ENCODE measurements around the gene SPEF2.

SPEF2 gene

GRCh38 chr5:35647712-35648111 is 30.0 kb downstream of the SPEF2 start:
- no peak for ATAC-seq

DNA sequence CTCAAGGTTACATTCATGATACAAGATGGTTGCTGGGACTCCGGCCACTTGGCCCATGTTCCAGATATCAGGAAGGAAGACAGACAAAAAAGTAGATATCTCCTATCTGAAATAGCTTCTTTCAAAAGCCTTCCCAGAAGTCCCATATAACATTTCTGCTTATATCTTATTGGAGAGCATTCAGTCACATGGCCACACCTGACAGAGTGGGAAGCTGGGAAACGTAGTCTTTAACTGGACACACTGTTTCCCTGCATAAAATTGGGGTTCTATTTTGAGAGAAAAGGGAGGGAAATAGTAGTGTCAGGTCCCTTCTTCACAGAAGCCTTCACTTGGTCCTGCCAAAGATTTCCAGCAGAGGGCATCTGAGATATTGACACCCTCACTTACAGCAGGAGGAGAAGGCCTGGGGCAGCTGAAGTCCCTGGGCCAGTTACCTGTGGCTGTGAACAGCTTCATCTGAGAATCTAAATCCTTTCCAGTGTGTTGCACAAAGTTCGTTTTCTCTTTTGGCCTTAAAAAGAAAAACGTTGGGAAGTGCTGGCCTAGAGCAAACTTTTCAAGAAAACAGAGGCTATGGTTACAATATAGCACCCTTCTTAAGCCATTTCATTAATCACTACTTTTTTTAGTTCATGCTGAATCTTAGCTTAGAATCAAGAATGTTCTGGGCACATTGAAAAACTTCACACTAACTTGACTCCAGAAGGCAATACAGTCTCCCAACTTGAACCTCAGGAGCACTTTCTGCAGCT is 33.5 kb downstream of the SPEF2 start:
- peak; percentile 96 for ATAC-seq
- TF ChIP-seq CSRNP3 (CRISPR knock-in tag; IDR thresholded peaks at IDR 0.05) = no peak
- TF ChIP-seq, protein P1, sequence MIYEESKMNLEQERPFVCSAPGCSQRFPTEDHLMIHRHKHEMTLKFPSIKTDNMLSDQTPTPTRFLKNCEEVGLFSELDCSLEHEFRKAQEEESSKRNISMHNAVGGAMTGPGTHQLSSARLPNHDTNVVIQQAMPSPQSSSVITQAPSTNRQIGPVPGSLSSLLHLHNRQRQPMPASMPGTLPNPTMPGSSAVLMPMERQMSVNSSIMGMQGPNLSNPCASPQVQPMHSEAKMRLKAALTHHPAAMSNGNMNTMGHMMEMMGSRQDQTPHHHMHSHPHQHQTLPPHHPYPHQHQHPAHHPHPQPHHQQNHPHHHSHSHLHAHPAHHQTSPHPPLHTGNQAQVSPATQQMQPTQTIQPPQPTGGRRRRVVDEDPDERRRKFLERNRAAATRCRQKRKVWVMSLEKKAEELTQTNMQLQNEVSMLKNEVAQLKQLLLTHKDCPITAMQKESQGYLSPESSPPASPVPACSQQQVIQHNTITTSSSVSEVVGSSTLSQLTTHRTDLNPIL (CRISPR knock-in tag; IDR thresholded peaks at IDR 0.05; ENCODE audit: low read depth) = no peak
- TF ChIP-seq TCF4 (CRISPR knock-in tag; IDR thresholded peaks at IDR 0.05; ENCODE audit: borderline replicate concordance) = no peak
- no peak for TF ChIP-seq RARB (CRISPR knock-in tag; IDR thresholded peaks at IDR 0.05)
- no peak for TF ChIP-seq ZNF70 (CRISPR knock-in tag; IDR thresholded peaks at IDR 0.05)
- TF ChIP-seq OSR1 (CRISPR knock-in tag; IDR thresholded peaks at IDR 0.05) = no peak
- TF ChIP-seq, protein P2, sequence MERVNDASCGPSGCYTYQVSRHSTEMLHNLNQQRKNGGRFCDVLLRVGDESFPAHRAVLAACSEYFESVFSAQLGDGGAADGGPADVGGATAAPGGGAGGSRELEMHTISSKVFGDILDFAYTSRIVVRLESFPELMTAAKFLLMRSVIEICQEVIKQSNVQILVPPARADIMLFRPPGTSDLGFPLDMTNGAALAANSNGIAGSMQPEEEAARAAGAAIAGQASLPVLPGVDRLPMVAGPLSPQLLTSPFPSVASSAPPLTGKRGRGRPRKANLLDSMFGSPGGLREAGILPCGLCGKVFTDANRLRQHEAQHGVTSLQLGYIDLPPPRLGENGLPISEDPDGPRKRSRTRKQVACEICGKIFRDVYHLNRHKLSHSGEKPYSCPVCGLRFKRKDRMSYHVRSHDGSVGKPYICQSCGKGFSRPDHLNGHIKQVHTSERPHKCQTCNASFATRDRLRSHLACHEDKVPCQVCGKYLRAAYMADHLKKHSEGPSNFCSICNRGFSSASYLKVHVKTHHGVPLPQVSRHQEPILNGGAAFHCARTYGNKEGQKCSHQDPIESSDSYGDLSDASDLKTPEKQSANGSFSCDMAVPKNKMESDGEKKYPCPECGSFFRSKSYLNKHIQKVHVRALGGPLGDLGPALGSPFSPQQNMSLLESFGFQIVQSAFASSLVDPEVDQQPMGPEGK (CRISPR knock-in tag; IDR thresholded peaks at IDR 0.05; ENCODE audit: borderline replicate concordance) = no peak
- no peak for TF ChIP-seq CSDC2 (CRISPR knock-in tag; IDR thresholded peaks at IDR 0.05)

More at GRCh38 chr5:35647712-35648111, 30.0 kb downstream of the SPEF2 start:
- TF ChIP-seq TOX (CRISPR knock-in tag; IDR thresholded peaks at IDR 0.05; ENCODE audit: borderline replicate concordance) (no peak), ARNTL (CRISPR knock-in tag; IDR thresholded peaks at IDR 0.05; ENCODE audit: borderline replicate concordance, low read depth) (no peak), ZFP30 (CRISPR knock-in tag; IDR thresholded peaks at IDR 0.05) (no peak), ZNF565 (CRISPR knock-in tag; conservative IDR thresholded peaks at IDR 0.05; ENCODE audit: low read depth) (no peak), ZFP3 (CRISPR knock-in tag; IDR thresholded peaks at IDR 0.05) (no peak), ZNF8 (CRISPR knock-in tag; IDR thresholded peaks at IDR 0.05) (no peak), OSR1 (CRISPR knock-in tag; IDR thresholded peaks at IDR 0.05) (no peak), ZC3H10 (CRISPR knock-in tag; IDR thresholded peaks at IDR 0.05) (no peak), BACH2 (CRISPR knock-in tag; IDR thresholded peaks at IDR 0.05; ENCODE audit: borderline replicate concordance) (no peak), SNAI2 (CRISPR knock-in tag; IDR thresholded peaks at IDR 0.05) (no peak), CSRNP3 (CRISPR knock-in tag; IDR thresholded peaks at IDR 0.05) (no peak), ZNF70 (CRISPR knock-in tag; IDR thresholded peaks at IDR 0.05) (no peak), PPARA (CRISPR knock-in tag; IDR thresholded peaks at IDR 0.05; ENCODE audit: borderline replicate concordance) (no peak), GLIS3 (CRISPR knock-in tag; IDR thresholded peaks at IDR 0.05) (no peak), CSDC2 (CRISPR knock-in tag; IDR thresholded peaks at IDR 0.05) (no peak), POU6F1 (CRISPR knock-in tag; IDR thresholded peaks at IDR 0.05; ENCODE audit: borderline replicate concordance, low read depth) (no peak), TCF4 (CRISPR knock-in tag; IDR thresholded peaks at IDR 0.05; ENCODE audit: borderline replicate concordance) (no peak)
- TF ChIP-seq, protein P2 (CRISPR knock-in tag; IDR thresholded peaks at IDR 0.05; ENCODE audit: borderline replicate concordance) = no peak
- TF ChIP-seq, protein P1 (CRISPR knock-in tag; IDR thresholded peaks at IDR 0.05; ENCODE audit: low read depth) = no peak
- TF ChIP-seq, protein P3, sequence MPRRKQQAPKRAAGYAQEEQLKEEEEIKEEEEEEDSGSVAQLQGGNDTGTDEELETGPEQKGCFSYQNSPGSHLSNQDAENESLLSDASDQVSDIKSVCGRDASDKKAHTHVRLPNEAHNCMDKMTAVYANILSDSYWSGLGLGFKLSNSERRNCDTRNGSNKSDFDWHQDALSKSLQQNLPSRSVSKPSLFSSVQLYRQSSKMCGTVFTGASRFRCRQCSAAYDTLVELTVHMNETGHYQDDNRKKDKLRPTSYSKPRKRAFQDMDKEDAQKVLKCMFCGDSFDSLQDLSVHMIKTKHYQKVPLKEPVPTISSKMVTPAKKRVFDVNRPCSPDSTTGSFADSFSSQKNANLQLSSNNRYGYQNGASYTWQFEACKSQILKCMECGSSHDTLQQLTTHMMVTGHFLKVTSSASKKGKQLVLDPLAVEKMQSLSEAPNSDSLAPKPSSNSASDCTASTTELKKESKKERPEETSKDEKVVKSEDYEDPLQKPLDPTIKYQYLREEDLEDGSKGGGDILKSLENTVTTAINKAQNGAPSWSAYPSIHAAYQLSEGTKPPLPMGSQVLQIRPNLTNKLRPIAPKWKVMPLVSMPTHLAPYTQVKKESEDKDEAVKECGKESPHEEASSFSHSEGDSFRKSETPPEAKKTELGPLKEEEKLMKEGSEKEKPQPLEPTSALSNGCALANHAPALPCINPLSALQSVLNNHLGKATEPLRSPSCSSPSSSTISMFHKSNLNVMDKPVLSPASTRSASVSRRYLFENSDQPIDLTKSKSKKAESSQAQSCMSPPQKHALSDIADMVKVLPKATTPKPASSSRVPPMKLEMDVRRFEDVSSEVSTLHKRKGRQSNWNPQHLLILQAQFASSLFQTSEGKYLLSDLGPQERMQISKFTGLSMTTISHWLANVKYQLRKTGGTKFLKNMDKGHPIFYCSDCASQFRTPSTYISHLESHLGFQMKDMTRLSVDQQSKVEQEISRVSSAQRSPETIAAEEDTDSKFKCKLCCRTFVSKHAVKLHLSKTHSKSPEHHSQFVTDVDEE (CRISPR knock-in tag; IDR thresholded peaks at IDR 0.05) = no peak
